Astrocyte (in vitro differentiated cells and primary cell): Measurements from ENCODE around the gene ZCCHC2. TPM values are rescaled to one million over a fixed set of nuclear protein-coding genes. Genes with fewer than 3 reads are reported as not detected.

ENCODE experiments used
- DNase-seq: peaks from one replicate; pipeline ENCODE4 v3.0.0-alpha.2; 2010; ENCODE audit warnings: low read depth
- FAIRE-seq: peaks from 2 replicates; lab custom pipeline; 2011; peaks lifted over from hg19 to GRCh38; lab: Jason Lieb, UNC
- H2AFZ ChIP-seq: 2 replicates; pipeline ENCODE4 v1.6.0; 2012; ENCODE audit warnings: low read depth, low read length, inconsistent platforms
- H3K27ac ChIP-seq: 2 replicates; pipeline ENCODE4 v1.5.1; 2011; ENCODE audit warnings: low read depth, low read length, inconsistent platforms
- H3K27me3 ChIP-seq: 2 replicates; pipeline ENCODE4 v1.6.0; 2011; ENCODE audit warnings: low read length, inconsistent platforms; ENCODE audit not compliant: insufficient read depth
- H3K36me3 ChIP-seq: 2 replicates; pipeline ENCODE4 v1.5.1; 2011; ENCODE audit warnings: low read length, inconsistent platforms; ENCODE audit not compliant: insufficient read depth
- H3K4me1 ChIP-seq: 2 replicates; pipeline ENCODE4 v1.5.1; 2011; ENCODE audit warnings: low read length, inconsistent platforms; ENCODE audit not compliant: insufficient read depth
- H3K4me2 ChIP-seq: 2 replicates; pipeline ENCODE4 v1.6.0; 2012; ENCODE audit warnings: low read length, inconsistent platforms
- H3K4me3 ChIP-seq: 2 replicates; pipeline ENCODE4 v1.5.1; 2011; ENCODE audit warnings: low read depth, mild to moderate bottlenecking, low read length, inconsistent platforms; ENCODE audit not compliant: insufficient read depth
- H3K79me2 ChIP-seq: 2 replicates; pipeline ENCODE4 v1.6.0; 2012; ENCODE audit warnings: mild to moderate bottlenecking, low read length, inconsistent platforms; ENCODE audit not compliant: insufficient read depth
- H3K9ac ChIP-seq: 2 replicates; pipeline ENCODE4 v1.6.0; 2012; ENCODE audit warnings: mild to moderate bottlenecking, low read length, inconsistent platforms
- H3K9me3 ChIP-seq: 2 replicates; pipeline ENCODE4 v1.5.1; 2012; ENCODE audit warnings: low read depth, mild to moderate bottlenecking, low read length, inconsistent platforms; ENCODE audit not compliant: insufficient read depth
- H4K20me1 ChIP-seq: 2 replicates; pipeline ENCODE4 v1.6.0; 2012; ENCODE audit warnings: low read length, inconsistent platforms; ENCODE audit not compliant: insufficient read depth
- H3K27ac Mint-ChIP-seq: one replicate; pipeline ENCODE4 v1.8.0; 2021; ENCODE audit warnings: mild to moderate bottlenecking, mixed read lengths; ENCODE audit not compliant: unreplicated experiment
- H3K27me3 Mint-ChIP-seq: one replicate; pipeline ENCODE4 v1.8.0; 2021; ENCODE audit warnings: low read depth, mixed read lengths; ENCODE audit not compliant: unreplicated experiment
- H3K36me3 Mint-ChIP-seq: one replicate; pipeline ENCODE4 v1.8.0; 2021; ENCODE audit warnings: low read depth, mixed read lengths; ENCODE audit not compliant: unreplicated experiment
- H3K4me1 Mint-ChIP-seq: one replicate; pipeline ENCODE4 v1.8.0; 2021; ENCODE audit warnings: low read depth, mixed read lengths; ENCODE audit not compliant: unreplicated experiment
- H3K4me3 Mint-ChIP-seq: one replicate; pipeline ENCODE4 v1.8.0; 2021; ENCODE audit warnings: mild to moderate bottlenecking, moderate library complexity, mixed read lengths; ENCODE audit not compliant: unreplicated experiment
- H3K9me3 Mint-ChIP-seq: one replicate; pipeline ENCODE4 v1.8.0; 2021; ENCODE audit warnings: mild to moderate bottlenecking, mixed read lengths; ENCODE audit not compliant: unreplicated experiment
- CTCF ChIP-seq: IDR thresholded peaks from 2 replicates; pipeline ENCODE4 v1.5.1; 2011; ENCODE audit warnings: low read depth, mild to moderate bottlenecking, inconsistent platforms, low read length, moderate library complexity; ENCODE audit not compliant: insufficient read depth
- EZH2 ChIP-seq: IDR thresholded peaks from 2 replicates; pipeline ENCODE4 v1.6.1; 2012; ENCODE audit warnings: mild to moderate bottlenecking, low read length, inconsistent platforms; ENCODE audit not compliant: insufficient read depth
- total RNA-seq: library from RNA; stranded (reverse); gene quantifications from 2 replicates; pipeline ENCODE4 v1.2.1, GENCODE V29; 2021

Gene ZCCHC2
- total RNA-seq, 1 donor from 2014 or later = 14.8 TPM

GRCh38 chr18:62618735-62619134 lies 95.9 kb downstream of the ZCCHC2 start:
- Histone ChIP-seq H3K4me1 (no peaks in the 10 kb centered on the region), H3K27me3 (peaks cover 3% of the 10 kb centered on the region), H3K36me3 (no peaks in the 10 kb centered on the region), H4K20me1 (no peaks in the 10 kb centered on the region), H3K4me2 (no peak overlapping the region), H3K79me2 (no peaks in the 10 kb centered on the region), H2AFZ (no peak overlapping the region), H3K4me3 (no peak overlapping the region), H3K27ac (no peak overlapping the region), H3K9me3 (no peaks in the 10 kb centered on the region), H3K9ac (no peak overlapping the region)
- DNase-seq (no peak), FAIRE-seq (no peak)
- Mint-ChIP-seq H3K27me3 (peaks cover 21% of the 10 kb centered on the region), H3K36me3 (peaks cover 9% of the 10 kb centered on the region), H3K9me3 (peaks cover 5% of the 10 kb centered on the region), H3K27ac (no peak overlapping the region), H3K4me1 (no peaks in the 10 kb centered on the region), H3K4me3 (no peak overlapping the region)
- no peak for TF ChIP-seq CTCF
- no peak for TF ChIP-seq EZH2

GRCh38 chr18:62621546-62621945 lies 98.7 kb downstream of the ZCCHC2 start:
- peaks cover 12% of the 10 kb centered on the region for H3K27me3 Mint-ChIP-seq
- Histone ChIP-seq H4K20me1 (no peaks in the 10 kb centered on the region), H3K36me3 (no peaks in the 10 kb centered on the region), H3K27ac (no peak overlapping the region), H3K4me1 (no peaks in the 10 kb centered on the region), H3K9me3 (no peaks in the 10 kb centered on the region), H3K9ac (no peak overlapping the region), H3K27me3 (peaks cover 3% of the 10 kb centered on the region), H2AFZ (no peak overlapping the region), H3K4me2 (no peak overlapping the region), H3K79me2 (no peaks in the 10 kb centered on the region), H3K4me3 (no peak overlapping the region)
- TF ChIP-seq EZH2 (no peak), CTCF (no peak)
- H3K27ac Mint-ChIP-seq = no peak overlapping the region
- peaks cover 11% of the 10 kb centered on the region for H3K36me3 Mint-ChIP-seq
- FAIRE-seq = no peak
- peaks cover 3% of the 10 kb centered on the region for H3K9me3 Mint-ChIP-seq
- DNase-seq = peak; percentile 14
- no peaks in the 10 kb centered on the region for H3K4me1 Mint-ChIP-seq
- H3K4me3 Mint-ChIP-seq = no peak overlapping the region

- DNase-seq (peak; percentile 9), FAIRE-seq (no peak)
- Histone ChIP-seq H3K27me3 (no peaks in the 10 kb centered on the region), H3K4me2 (no peak overlapping the region), H2AFZ (no peak overlapping the region), H3K79me2 (no peaks in the 10 kb centered on the region), H3K4me3 (no peak overlapping the region), H3K27ac (no peak overlapping the region), H3K9me3 (no peaks in the 10 kb centered on the region), H3K36me3 (no peaks in the 10 kb centered on the region), H3K9ac (no peak overlapping the region), H4K20me1 (no peaks in the 10 kb centered on the region), H3K4me1 (no peaks in the 10 kb centered on the region)
- Mint-ChIP-seq H3K27ac (no peak overlapping the region), H3K4me1 (no peaks in the 10 kb centered on the region), H3K36me3 (peaks cover 11% of the 10 kb centered on the region), H3K9me3 (peaks cover 3% of the 10 kb centered on the region), H3K27me3 (no peaks in the 10 kb centered on the region), H3K4me3 (no peak overlapping the region)
- TF ChIP-seq EZH2 (no peak), CTCF (no peak)
These were observed 102.2 kb downstream of the ZCCHC2 start for GRCh38 chr18:62625019-62625418.
